ENCODE results near the gene DMRT3. TPM values are rescaled to one million over a fixed set of nuclear protein-coding genes. Genes with fewer than 3 reads are reported as not detected.

DMRT3 gene
- not detected in 5 replicates for total RNA-seq (2022; extraction: Qiagen RNA extraction; ENCODE audit: low read depth)

GRCh38 chr9:976258-976942, at the start of gene DMRT3:
Gene DMRT3, plus strand, starts transcription at chr9:976655. Its CDS starts 347 bp downstream, at chr9:977002.

Other genes starting within 250 kb of the DMRT3 start
- gene DMRT1, start 135.0 kb upstream of the DMRT3 start, total RNA-seq (2022; extraction: Qiagen RNA extraction; ENCODE audit: low read depth), result 0.18 TPM in 1 of 5 replicates, not detected in the others
- 0.13 TPM in 1 of 5 replicates, not detected in the others for gene DMRT2, start 73.7 kb downstream of the DMRT3 start, total RNA-seq (2022; extraction: Qiagen RNA extraction; ENCODE audit: low read depth)